ENCODE results near the gene TSPEAR. TPM values are rescaled to one million over a fixed set of nuclear protein-coding genes. Genes with fewer than 3 reads are reported as not detected.
"Not testable (repeated sequence)": the region's sequence is repeated elsewhere in the genome, so short reads cannot be mapped to it uniquely, and the experiment has no call there.

TSPEAR gene
- total RNA-seq, 2 donors from 2014 or later: not detected

- no peak overlapping the region for H3K9ac ChIP-seq (ENCODE audit: low read depth in 2 of 2, low read length in 2 of 2)
- no peaks in the 10 kb centered on the region for H3K9me3 ChIP-seq
- H3K27ac ChIP-seq: no peak overlapping the region
- no peaks in the 10 kb centered on the region for H3K4me1 ChIP-seq
- no peaks in the 10 kb centered on the region for H3K36me3 ChIP-seq
- H3K4me3 ChIP-seq: no peak overlapping the region
- intact Hi-C loops (cut with DNase I): no loop called here
- DNase-seq: no peak
- no peak for TF ChIP-seq CTCF (IDR thresholded peaks at IDR 0.05)
- no peaks in the 10 kb centered on the region for H3K27me3 ChIP-seq
Observed at GRCh38 chr21:44596068-44596725, 115.2 kb downstream of the TSPEAR start.

GRCh38 chr21:44595524-44595923 lies 115.8 kb downstream of the TSPEAR start:
- H3K27me3 ChIP-seq: no peaks in the 10 kb centered on the region
- H3K36me3 ChIP-seq: no peaks in the 10 kb centered on the region
- no peaks in the 10 kb centered on the region for H3K9me3 ChIP-seq
- no peak for DNase-seq
- intact Hi-C loops (cut with DNase I): no loop called here
- H3K4me1 ChIP-seq: no peaks in the 10 kb centered on the region
- TF ChIP-seq CTCF (IDR thresholded peaks at IDR 0.05): no peak
- no peak overlapping the region for H3K9ac ChIP-seq (ENCODE audit: low read depth in 2 of 2, low read length in 2 of 2)
- no peak overlapping the region for H3K27ac ChIP-seq
- no peak overlapping the region for H3K4me3 ChIP-seq

- Histone ChIP-seq H3K27ac (no peak overlapping the region), H3K27me3 (no peaks in the 10 kb centered on the region), H3K4me1 (no peaks in the 10 kb centered on the region), H3K36me3 (no peaks in the 10 kb centered on the region), H3K9ac (ENCODE audit: low read depth in 2 of 2, low read length in 2 of 2) (no peak overlapping the region), H3K9me3 (no peaks in the 10 kb centered on the region), H3K4me3 (no peak overlapping the region)
- DNase-seq: no peak
- no peak for TF ChIP-seq CTCF (IDR thresholded peaks at IDR 0.05)
- intact Hi-C loops (cut with DNase I): no loop called here
Observed at GRCh38 chr21:44594406-44594916, 116.9 kb downstream of the TSPEAR start.

- H3K36me3 ChIP-seq: no peaks in the 10 kb centered on the region
- no peak for TF ChIP-seq CTCF (IDR thresholded peaks at IDR 0.05)
- no peaks in the 10 kb centered on the region for H3K4me1 ChIP-seq
- no peaks in the 10 kb centered on the region for H3K9me3 ChIP-seq
- H3K4me3 ChIP-seq: no peak overlapping the region
- H3K27ac ChIP-seq: no peak overlapping the region
- H3K27me3 ChIP-seq: no peaks in the 10 kb centered on the region
- H3K9ac ChIP-seq (ENCODE audit: low read depth in 2 of 2, low read length in 2 of 2): no peak overlapping the region
- intact Hi-C loops (cut with DNase I): no loop called here
- no peak for DNase-seq
Observed at GRCh38 chr21:44593598-44594405, 117.6 kb downstream of the TSPEAR start.

- no peaks in the 10 kb centered on the region for H3K27me3 ChIP-seq
- no peak for DNase-seq
- H3K9me3 ChIP-seq: no peaks in the 10 kb centered on the region
- no peak within 1 kb of the TSS for H3K4me3 ChIP-seq
- H3K27ac ChIP-seq: no peak within 1 kb of the TSS
- no peak within 1 kb of the TSS for H3K9ac ChIP-seq (ENCODE audit: low read depth in 2 of 2, low read length in 2 of 2)
- intact Hi-C loops (cut with DNase I): no loop called here
- no peaks in the 10 kb centered on the region for H3K4me1 ChIP-seq
- no peaks in the 10 kb centered on the region for H3K36me3 ChIP-seq
- TF ChIP-seq CTCF (IDR thresholded peaks at IDR 0.05): no peak
Observed at GRCh38 chr21:44592446-44593311, 118.7 kb downstream of the TSPEAR start, which contains the start of gene KRTAP10-6. Gene KRTAP10-6 (minus strand): TSS chr21:44592505. CDS start chr21:44592484, 21 bp downstream.

- not testable (repeated sequence) for DNase-seq
Observed at GRCh38 chr21:44591801-44592130, 119.6 kb downstream of the TSPEAR start.

GRCh38 chr21:44590897-44591800 lies 120.2 kb downstream of the TSPEAR start:
- H3K4me3 ChIP-seq; H3K27ac ChIP-seq; H3K9ac ChIP-seq (ENCODE audit: low read depth in 2 of 2, low read length in 2 of 2); H3K27me3 ChIP-seq; H3K9me3 ChIP-seq; H3K4me1 ChIP-seq; intact Hi-C loops (cut with DNase I); DNase-seq; H3K36me3 ChIP-seq: not testable (repeated sequence)

More at GRCh38 chr21:44591801-44592130, 119.6 kb downstream of the TSPEAR start:
- intact Hi-C loops (cut with DNase I); H3K4me1 ChIP-seq; H3K9ac ChIP-seq (ENCODE audit: low read depth in 2 of 2, low read length in 2 of 2); H3K36me3 ChIP-seq; H3K27ac ChIP-seq; H3K4me3 ChIP-seq; H3K27me3 ChIP-seq; H3K9me3 ChIP-seq: not testable (repeated sequence)
